Endometrium (tissue), 2 donors: ENCODE data around the gene ZNF831.

Source experiments
- FAIRE-seq: peaks from 2 replicates; lab custom pipeline; 2012; peaks lifted over from hg19 to GRCh38; lab: Jason Lieb, UNC
- donor health status: control.
- donor health status: control.

The ZNF831 gene

DNA sequence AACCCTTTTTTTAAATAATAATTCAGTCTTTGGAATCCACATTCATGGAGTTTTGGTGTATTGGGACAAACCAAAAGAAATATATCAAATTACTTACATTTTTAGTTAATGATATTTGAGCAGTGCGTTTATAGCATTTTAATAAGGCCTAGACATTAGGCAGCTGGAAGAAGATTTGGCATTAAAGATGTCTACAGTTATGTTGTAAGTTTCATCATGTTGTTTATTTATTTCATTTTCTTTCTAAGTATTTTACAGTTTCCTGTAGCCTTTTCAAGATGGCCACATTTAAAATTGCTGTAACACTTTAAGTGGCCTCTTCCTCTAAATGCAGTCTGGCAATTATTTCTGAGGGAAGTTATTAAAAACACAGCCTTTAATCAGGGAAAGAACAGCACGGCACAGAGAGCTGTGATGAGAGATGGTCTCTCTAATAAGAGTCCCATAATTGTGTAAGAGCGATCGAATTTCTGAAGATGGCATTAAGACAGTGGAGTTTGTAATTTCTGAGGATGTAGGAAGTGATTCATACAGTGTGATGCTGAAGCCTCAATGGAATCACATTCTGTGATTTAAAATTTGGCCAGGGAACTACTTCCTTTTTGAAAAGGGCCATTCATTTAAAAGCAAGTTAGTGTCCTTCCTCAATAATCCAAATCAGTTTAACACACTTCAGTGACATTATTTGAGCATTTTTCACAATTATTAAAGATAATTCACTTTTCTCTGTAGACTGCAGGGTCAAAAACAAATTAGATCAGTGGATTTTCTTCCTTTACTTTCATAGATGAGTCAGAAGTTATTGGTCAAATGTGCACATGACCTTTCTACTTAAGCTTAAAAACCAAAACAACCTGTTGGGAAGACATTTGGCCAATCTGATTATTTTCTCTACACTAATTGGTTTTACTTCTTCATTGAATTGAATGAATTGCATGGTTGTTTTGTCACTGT is 84.4 kb downstream of the ZNF831 start:
- FAIRE-seq: no peak

GRCh38 chr20:59250293-59250692 is 86.7 kb downstream of the ZNF831 start:
- FAIRE-seq: no peak

DNA sequence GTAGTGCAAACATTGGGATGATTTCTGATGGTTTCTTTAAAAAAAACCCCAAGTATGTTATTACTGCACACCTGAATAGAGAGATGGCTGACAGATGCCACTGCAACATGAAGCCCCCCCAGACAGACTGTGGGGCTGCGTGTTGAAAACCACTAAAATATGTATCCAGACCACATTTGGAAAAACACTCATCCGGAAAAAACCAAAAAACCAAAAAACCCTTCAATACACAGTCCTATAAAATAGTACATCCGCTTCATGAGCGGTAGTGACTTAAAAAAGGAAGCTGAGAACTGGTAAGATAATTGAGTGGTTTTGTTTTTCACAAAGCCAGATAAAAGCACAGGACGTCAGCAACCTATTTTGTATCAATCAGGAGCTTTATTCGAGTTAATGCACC is 89.7 kb downstream of the ZNF831 start:
- FAIRE-seq: no peak

DNA sequence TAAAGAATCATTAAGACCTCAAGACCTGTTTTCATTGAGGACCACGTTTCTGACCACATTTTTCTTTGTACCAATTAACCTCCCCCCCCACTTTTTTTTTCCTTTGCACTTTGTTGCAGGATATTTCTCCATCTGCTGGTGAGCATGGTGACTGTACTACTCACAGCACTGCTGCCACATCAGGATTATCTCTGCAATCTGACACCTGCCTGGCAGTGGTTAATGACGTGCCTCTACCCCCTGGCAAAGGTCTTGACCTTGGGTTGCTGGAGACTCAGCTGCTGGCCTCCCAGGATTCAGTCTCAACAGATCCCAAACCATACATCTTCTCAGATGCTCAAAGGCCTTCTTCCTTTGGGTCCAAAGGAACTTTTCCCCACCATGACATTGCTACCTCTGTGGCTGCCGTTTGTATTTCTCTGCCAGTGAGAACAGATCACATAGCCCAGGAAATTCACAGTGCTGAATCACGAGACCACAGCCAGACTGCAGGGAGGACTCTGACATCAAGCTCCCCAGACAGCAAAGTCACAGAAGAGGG is 90.2 kb downstream of the ZNF831 start:
- no peak for FAIRE-seq

- no peak for FAIRE-seq
These were observed 91.6 kb downstream of the ZNF831 start for GRCh38 chr20:59255256-59255655.

DNA sequence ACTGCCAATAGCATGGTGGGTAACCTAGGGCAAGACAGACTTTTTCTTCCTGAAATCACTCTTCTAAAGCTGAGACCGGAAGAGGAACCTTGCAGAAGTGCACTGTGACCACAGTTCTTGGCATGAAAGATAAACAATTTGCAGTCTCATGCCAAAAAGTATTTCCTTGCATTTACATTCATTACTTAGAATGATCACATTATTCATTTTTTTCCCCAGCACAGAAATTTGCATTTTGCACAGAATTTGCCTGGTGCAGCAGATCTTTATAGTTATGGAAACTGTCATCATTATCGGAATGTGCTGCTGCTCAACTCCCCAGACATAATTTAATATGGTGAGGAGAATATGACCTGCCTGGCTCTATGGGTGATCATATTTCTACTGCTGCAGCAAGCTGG is 94.6 kb downstream of the ZNF831 start:
- FAIRE-seq: no peak

DNA sequence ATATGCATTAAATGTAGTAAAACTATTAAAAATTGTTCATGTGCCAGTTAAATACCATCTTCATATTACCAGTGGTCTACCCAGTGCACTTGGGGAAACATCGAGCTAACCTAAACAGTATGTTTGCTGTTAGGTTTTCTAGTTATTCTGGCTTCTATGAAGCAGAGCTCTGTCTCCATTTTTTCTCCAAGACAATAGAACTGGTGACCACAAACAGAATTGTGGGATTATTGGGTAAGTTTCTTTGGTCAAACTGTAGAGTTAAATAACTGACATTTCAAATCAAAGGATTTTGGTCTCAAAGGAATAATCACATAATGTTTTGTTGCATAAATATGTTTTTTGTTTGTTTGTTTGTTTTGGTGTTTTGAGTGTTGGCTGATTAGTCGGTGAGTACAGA is 96.3 kb downstream of the ZNF831 start:
- no peak for FAIRE-seq

DNA sequence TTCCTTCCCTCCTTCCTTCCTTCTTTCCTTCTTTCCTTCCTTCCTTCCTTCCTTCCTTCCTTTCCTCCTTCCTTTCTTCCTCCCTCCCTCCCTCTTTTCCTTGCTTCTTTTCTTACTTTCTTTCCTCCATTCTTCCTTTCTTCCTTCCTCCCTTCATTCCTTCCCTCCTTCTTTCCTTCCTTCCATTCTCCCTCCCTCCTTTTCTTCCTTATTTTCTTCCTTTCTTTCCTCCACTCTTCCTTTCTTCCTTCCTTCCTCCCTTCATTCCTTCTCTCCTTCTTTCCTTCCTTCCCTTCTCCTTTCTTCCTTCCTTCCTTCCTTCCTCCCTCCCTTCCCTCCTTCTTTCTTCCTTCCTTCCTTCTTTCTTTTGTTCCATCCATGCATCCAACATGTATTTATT is 101.7 kb downstream of the ZNF831 start:
- FAIRE-seq: no peak

DNA sequence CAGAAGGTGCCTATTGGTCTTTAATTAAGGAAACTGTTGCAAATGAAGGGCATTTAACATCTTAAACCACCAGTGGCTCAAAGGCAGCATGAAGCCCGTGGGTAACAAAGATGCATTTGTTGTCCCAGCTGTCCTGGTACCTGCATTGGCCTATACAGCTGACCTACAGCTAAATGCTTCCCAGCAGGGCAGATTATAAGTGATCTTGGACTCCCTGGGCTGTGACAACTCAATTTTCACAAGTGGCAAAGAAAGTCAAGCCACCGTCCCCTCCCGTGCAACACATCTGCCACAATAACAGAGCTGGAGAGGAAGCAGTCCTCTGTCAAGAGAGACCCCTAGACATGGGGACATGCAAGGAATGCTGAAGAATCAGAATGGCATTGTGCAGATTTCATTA is 105.2 kb downstream of the ZNF831 start:
- no peak for FAIRE-seq

DNA sequence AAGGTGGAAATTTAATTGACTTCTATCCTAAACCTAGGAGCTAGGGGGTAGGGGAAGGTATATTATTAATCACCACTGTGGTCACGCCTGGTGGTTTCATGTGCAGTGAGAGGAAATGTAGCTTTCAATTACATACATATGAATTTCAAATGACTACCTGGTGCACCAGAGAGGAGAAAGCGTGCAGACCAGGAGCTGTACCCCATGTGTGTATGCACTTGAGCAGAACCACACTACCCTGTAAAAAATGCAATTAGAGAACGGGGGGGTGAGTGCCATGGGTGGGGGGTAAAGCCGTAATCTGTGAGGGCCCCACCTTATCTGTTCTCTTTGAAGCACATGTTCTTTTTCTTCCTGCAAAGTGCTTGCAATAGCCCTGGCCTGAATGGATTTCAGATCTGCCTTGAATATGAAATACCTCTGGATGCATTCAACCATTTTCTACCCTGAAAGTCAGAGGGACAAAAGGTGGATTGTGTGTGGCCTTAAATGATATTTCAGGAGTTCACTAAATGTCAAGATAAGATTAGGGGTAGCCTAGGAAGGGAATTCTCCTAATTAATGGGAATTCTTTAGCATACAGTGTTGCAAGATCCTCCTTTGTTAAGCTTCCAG is 105.9 kb downstream of the ZNF831 start:
- no peak for FAIRE-seq

GRCh38 chr20:59270380-59270779 is 106.8 kb downstream of the ZNF831 start:
- no peak for FAIRE-seq

DNA sequence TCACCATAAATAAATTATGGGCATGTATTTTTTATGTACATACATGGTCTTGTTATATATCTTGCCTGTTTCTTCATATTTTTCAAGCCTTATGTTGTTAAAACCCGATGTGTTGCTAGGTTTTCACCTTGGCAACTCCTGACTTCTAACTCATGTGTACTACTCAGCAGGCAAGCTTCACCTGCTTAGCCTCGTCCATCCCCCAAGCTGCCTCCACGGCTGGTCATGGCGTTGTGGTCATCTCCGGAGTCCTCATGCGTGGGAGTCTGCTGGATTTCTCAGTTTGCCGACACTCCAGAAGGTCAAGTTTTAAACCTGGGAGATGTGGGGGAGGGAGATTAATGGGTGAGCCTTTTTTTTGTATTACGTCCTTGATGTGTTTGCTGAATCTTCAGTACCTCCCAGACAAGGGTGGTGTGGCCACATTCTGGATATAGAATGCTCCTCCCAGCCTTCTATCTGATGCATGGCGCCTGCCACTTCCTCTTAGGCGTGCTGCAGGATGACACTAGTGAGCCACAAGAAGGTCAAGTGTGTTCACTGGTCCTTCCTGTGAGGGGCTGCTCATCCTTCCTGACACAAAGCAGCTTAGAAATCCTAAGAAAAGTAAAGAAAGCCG is 110.2 kb downstream of the ZNF831 start:
- no peak for FAIRE-seq

- FAIRE-seq: no peak
These were observed 113.3 kb downstream of the ZNF831 start for GRCh38 chr20:59276938-59277337.

- FAIRE-seq: no peak
These were observed 120.8 kb downstream of the ZNF831 start for GRCh38 chr20:59284470-59284869.

DNA sequence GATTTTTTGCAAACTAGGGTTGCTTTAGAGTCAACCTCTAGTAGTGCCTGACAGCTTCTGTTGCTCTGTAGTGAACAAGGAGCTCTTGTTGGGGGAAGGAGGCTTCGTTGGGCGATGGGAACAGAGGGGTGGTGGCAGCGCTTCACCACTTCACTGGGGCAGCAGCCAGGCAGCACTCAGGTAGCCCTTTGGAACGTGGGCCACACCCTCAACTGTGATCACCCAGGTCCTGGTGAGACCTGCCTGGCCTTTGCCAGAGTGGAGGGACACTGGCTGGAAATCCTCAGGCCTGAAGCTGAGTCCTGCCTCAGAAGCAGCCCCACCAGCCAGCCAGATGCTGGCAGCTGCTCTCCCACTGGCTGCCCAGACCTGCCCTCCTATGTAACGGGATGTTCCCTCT is 126.4 kb downstream of the ZNF831 start:
- FAIRE-seq: no peak

GRCh38 chr20:59291740-59292383 is 128.2 kb downstream of the ZNF831 start:
- FAIRE-seq: no peak

DNA sequence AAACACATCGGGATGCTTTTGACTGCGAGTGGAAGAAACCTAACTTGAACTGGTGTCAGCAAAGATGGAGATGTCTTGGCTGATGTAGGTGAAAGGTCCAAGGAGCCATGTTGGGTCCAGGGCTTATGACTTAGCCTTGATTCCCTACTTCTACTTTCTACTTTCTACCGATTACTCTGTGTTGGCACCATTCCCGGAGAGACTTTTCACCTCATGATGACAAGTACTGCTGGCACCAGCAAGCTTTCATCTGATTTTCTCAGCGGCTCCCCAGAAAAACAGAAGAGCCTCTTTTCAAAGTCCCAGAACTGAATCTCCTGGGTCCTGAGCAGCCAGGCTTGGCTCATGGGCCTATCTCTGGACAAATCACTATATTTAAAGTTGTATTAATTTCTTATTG is 131.9 kb downstream of the ZNF831 start:
- no peak for FAIRE-seq

GRCh38 chr20:59297686-59298085 is 134.1 kb downstream of the ZNF831 start:
- FAIRE-seq: no peak

DNA sequence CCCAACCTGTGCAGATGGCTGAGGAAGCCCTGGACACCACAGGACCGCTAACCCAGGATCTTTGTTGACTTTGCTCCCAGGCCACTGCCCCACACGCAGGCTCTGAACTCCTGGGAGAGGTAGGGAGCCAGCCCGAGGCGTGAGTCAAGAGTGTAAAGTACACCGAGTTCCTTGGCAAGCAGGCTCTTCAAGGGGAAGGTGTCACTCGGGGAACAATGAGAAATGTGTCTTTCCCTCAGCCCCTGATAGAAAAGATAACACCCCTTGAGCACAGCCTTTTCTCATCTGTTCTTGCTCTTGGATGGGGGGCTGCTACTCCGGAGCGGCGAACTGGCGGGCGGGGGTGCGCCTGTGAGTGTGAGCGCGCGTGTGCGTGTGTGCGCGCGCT is 136.3 kb downstream of the ZNF831 start:
- FAIRE-seq: no peak

- no peak for FAIRE-seq
These were observed 136.9 kb downstream of the ZNF831 start, which contains the start of gene EDN3 for GRCh38 chr20:59300333-59301081. Gene EDN3 (plus strand): TSS chr20:59300611. CDS start chr20:59300813, 202 bp downstream.

- no peak for FAIRE-seq
These were observed 137.9 kb downstream of the ZNF831 start for GRCh38 chr20:59301343-59302007.
